MM.1S (cell line): ENCODE results near the gene ENC1.

Experiments used
- CTCF ChIP-seq: fragments of 300-600 bp; sonication (generic); IDR thresholded peaks from 2 replicates; pipeline ENCODE4 v1.5.1; 2016; ENCODE audit warnings: antibody characterized with exemption, low read length, mixed read lengths
- EZH2 ChIP-seq: fragments of 300-600 bp; sonication (generic); optimal IDR thresholded peaks from 2 replicates; pipeline ENCODE3; 2017; ENCODE audit warnings: low read depth, mild to moderate bottlenecking, antibody characterized with exemption, low read length, mixed read lengths

DNA sequence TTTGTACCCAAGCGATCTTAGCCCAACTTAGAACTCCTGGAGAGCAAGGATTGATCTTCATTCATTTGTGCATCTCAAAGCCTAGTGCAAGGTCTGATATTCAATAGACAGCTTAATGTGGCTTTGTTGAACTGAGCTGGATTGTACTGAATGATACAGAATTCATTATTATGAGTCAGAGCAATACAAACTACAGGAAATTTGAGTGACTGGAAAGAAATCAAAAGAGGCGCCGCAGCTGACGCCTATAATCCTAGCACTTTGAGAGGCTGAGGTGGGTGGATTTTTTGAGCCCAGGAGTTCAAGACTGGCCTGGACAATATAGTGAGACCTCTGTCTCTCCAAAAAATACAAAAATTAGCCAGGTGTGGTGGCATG lies 58.6 kb downstream of the ENC1 start:
- TF ChIP-seq CTCF (no peak), EZH2 (no peak)
